ENCODE data around the gene ROR1. TPM values are rescaled to one million over a fixed set of nuclear protein-coding genes. Genes with fewer than 3 reads are reported as not detected.

The ROR1 gene
- total RNA-seq, 1 experiment from 2014 or later = 56.3 TPM

- no peaks in the 10 kb centered on the region for H3K9me3 Mint-ChIP-seq
- TF ChIP-seq NR1H2 (CRISPR knock-in tag; IDR thresholded peaks at IDR 0.05) (no peak), RELA (CRISPR knock-in tag; IDR thresholded peaks at IDR 0.05; ENCODE audit: borderline replicate concordance) (no peak), ZNF281 (CRISPR knock-in tag; IDR thresholded peaks at IDR 0.05) (no peak), OVOL2 (CRISPR knock-in tag; IDR thresholded peaks at IDR 0.05; ENCODE audit: borderline replicate concordance) (no peak), SP1 (CRISPR knock-in tag; conservative IDR thresholded peaks at IDR 0.05) (no peak), PRRX2 (CRISPR knock-in tag; IDR thresholded peaks at IDR 0.05) (no peak), ZNF121 (CRISPR knock-in tag; IDR thresholded peaks at IDR 0.05) (no peak)
- ChIA-PET CTCF (interaction anchor here (0.6 to 6.4 kb wide), 68 partner anchors 10 to 328 kb away, joined by 3 to 67 read pairs (median 4); partner anchors contain the start of gene ROR1), POLR2A (interaction anchor here (0.5 kb wide), 1 partner anchor 324 kb away, joined by 6 read pairs; no protein-coding TSS in a partner anchor)
- ATAC-seq (no peak), DNase-seq (ENCODE audit: low spot score) (no peak)
- peaks cover 89% of the 10 kb centered on the region for H3K4me1 Mint-ChIP-seq
- H3K27ac Mint-ChIP-seq = peak overlapping the region; percentile 69
- no peaks in the 10 kb centered on the region for H3K36me3 Mint-ChIP-seq
- H3K4me3 Mint-ChIP-seq = no peak overlapping the region
- H3K27me3 Mint-ChIP-seq (ENCODE audit: low read depth) = no peaks in the 10 kb centered on the region
Observed at GRCh38 chr1:63918418-63918945, 144.7 kb downstream of the ROR1 start.

- DNase-seq (ENCODE audit: low spot score) = no peak
- Mint-ChIP-seq H3K27ac (peak overlapping the region; percentile 46; the same call in 1 of the 2 replicates), H3K9me3 (no peaks in the 10 kb centered on the region), H3K27me3 (ENCODE audit: low read depth) (no peaks in the 10 kb centered on the region), H3K4me3 (no peak overlapping the region), H3K36me3 (peaks cover 4% of the 10 kb centered on the region), H3K4me1 (peaks cover 79% of the 10 kb centered on the region)
- no peak for ATAC-seq
- CTCF ChIA-PET = interaction anchor here (0.7 to 6.4 kb wide), 12 partner anchors 8 to 246 kb away, joined by 3 to 67 read pairs (median 3); partner anchors contain the start of gene ROR1
- POLR2A ChIA-PET = no interaction called here
- TF ChIP-seq ATF3 (CRISPR knock-in tag; conservative IDR thresholded peaks at IDR 0.05) (no peak), FOXJ3 (CRISPR knock-in tag; IDR thresholded peaks at IDR 0.05; ENCODE audit: borderline replicate concordance) (no peak), ZSCAN18 (CRISPR knock-in tag; IDR thresholded peaks at IDR 0.05) (no peak), SMAD3 (CRISPR knock-in tag; IDR thresholded peaks at IDR 0.05; ENCODE audit: borderline replicate concordance) (no peak), CDX4 (CRISPR knock-in tag; IDR thresholded peaks at IDR 0.05; ENCODE audit: borderline replicate concordance) (0 out of 2 replicates have a peak, but pooled peaks have one; percentile 44), IRF1 (CRISPR knock-in tag; IDR thresholded peaks at IDR 0.05) (no peak)
Observed at GRCh38 chr1:63920154-63921117, 146.6 kb downstream of the ROR1 start.

GRCh38 chr1:63921359-63921758 lies 147.5 kb downstream of the ROR1 start:
- ChIA-PET CTCF (interaction anchor here (0.8 to 6.4 kb wide), 8 partner anchors 7 to 247 kb away, joined by 3 to 67 read pairs (median 4); partner anchors contain the start of gene ROR1), POLR2A (no interaction called here)
- Mint-ChIP-seq H3K36me3 (peaks cover 4% of the 10 kb centered on the region), H3K27ac (peak overlapping the region; percentile 75), H3K4me1 (peaks cover 69% of the 10 kb centered on the region), H3K4me3 (no peak overlapping the region), H3K27me3 (ENCODE audit: low read depth) (no peaks in the 10 kb centered on the region), H3K9me3 (no peaks in the 10 kb centered on the region)
- DNase-seq (ENCODE audit: low spot score) = no peak
- ATAC-seq = no peak
- no peak for TF ChIP-seq NFATC4 (CRISPR knock-in tag; IDR thresholded peaks at IDR 0.05)
- no peak for TF ChIP-seq TCF7 (CRISPR knock-in tag; IDR thresholded peaks at IDR 0.05; ENCODE audit: low read depth)
- no peak for TF ChIP-seq ZNF425 (CRISPR knock-in tag; conservative IDR thresholded peaks at IDR 0.05)
- no peak for TF ChIP-seq ZNF317 (CRISPR knock-in tag; IDR thresholded peaks at IDR 0.05; ENCODE audit: borderline replicate concordance, low read depth)
- no peak for TF ChIP-seq PREB (CRISPR knock-in tag; IDR thresholded peaks at IDR 0.05; ENCODE audit: borderline replicate concordance)
- no peak for TF ChIP-seq CREM (CRISPR knock-in tag; IDR thresholded peaks at IDR 0.05)
- TF ChIP-seq CBFB (CRISPR knock-in tag; IDR thresholded peaks at IDR 0.05; ENCODE audit: low read depth) = no peak
- TF ChIP-seq GTF2I (CRISPR knock-in tag; conservative IDR thresholded peaks at IDR 0.05) = no peak
